Esophagus muscularis mucosa (tissue), 4 donors: ENCODE data around the gene PML. TPM values are rescaled to one million over a fixed set of nuclear protein-coding genes. Genes with fewer than 3 reads are reported as not detected.
A peak's percentile ranks its signal among the peaks of the same experiment; 100 is the strongest.

Experiments used
- DNase-seq: peaks from one replicate; pipeline ENCODE4 v3.0.0-alpha.2; 2017; ENCODE audit errors: extremely low spot score
- H3K27ac ChIP-seq, 4 donors: fragments of 200-600 bp; sonication (generic); replicated peaks in 1 of 4; 1 replicate in 3 of 4; 2 replicates in 1 of 4; pipeline ENCODE4 v1.5.1; 2016 to 2019; ENCODE audit warnings: mild to moderate bottlenecking in 1 of 4
- H3K27me3 ChIP-seq, 4 donors: fragments of 200-600 bp; sonication (generic); one replicate each; pipeline versions ENCODE4 v1.5.1 to v1.6.0; 2016 to 2019
- H3K36me3 ChIP-seq, 4 donors: fragments of 200-600 bp; sonication (generic); one replicate each; pipeline ENCODE4 v1.5.1; 2016 to 2019
- H3K4me1 ChIP-seq, 4 donors: fragments of 200-600 bp; sonication (generic); one replicate each; pipeline ENCODE4 v1.5.1; 2016 to 2019
- H3K4me3 ChIP-seq, 4 donors: fragments of 200-600 bp; sonication (generic); 1 replicate in 2 of 4; 2 replicates in 2 of 4; pipeline ENCODE4 v1.5.1; 2016 to 2019; ENCODE audit warnings: mild to moderate bottlenecking in 4 of 4, moderate library complexity in 1 of 4
- H3K9me3 ChIP-seq, 4 donors: fragments of 200-600 bp; sonication (generic); 1 replicate in 3 of 4; 2 replicates in 1 of 4; pipeline ENCODE4 v1.5.1; 2016 to 2019
- EP300 ChIP-seq: sonication (generic); formaldehyde crosslinking; IDR thresholded peaks from one replicate; pipeline ENCODE4 v1.6.1; 2017; ENCODE audit warnings: antibody characterized with exemption
- POLR2A ChIP-seq: fragments of 450-650 bp; IDR thresholded peaks from one replicate; pipeline ENCODE4 v1.6.1; 2017; ENCODE audit warnings: antibody characterized with exemption, moderate library complexity, mild to moderate bottlenecking, low read depth
- POLR2AphosphoS5 ChIP-seq, 2 donors: sonication (generic); formaldehyde crosslinking; IDR thresholded peaks; one replicate each; pipeline ENCODE4 v1.6.1; 2017; ENCODE audit warnings: antibody characterized with exemption in 2 of 2
- WGBS: methylation state at CpG from one replicate; pipeline ENCODE4 v1.1.5; 2018; 5-methylcytosine and 5-hydroxymethylcytosine counted together
- intact Hi-C: fragments of 100-400 bp; cut with DNase I; formaldehyde crosslinking; loops from one replicate; pipeline ENCODE4 v1.15.1; 2023
- total RNA-seq, 4 donors: library from RNA; depleted of rRNA; stranded (reverse); fragments of >200 nt; gene quantifications; one replicate each; pipeline versions ENCODE4 v1.1.0 to v1.2.1, GENCODE V29; 2016
- TF ChIP-seq, protein P1 (sequence below), 3 experiments: fragments of 200-600 bp in 2 of 3; fragments of 450-650 bp in 1 of 3; sonication (generic) in 2 of 3; IDR thresholded peaks; one replicate each; pipeline ENCODE4 v1.5.1; 2017 to 2019; ENCODE audit warnings: antibody characterized with exemption in 3 of 3, mild to moderate bottlenecking in 2 of 3, moderate library complexity in 1 of 3

PML gene
- total RNA-seq, 4 donors from 2014 or later: 48.0 to 61.6 (median 57.2) TPM

DNA sequence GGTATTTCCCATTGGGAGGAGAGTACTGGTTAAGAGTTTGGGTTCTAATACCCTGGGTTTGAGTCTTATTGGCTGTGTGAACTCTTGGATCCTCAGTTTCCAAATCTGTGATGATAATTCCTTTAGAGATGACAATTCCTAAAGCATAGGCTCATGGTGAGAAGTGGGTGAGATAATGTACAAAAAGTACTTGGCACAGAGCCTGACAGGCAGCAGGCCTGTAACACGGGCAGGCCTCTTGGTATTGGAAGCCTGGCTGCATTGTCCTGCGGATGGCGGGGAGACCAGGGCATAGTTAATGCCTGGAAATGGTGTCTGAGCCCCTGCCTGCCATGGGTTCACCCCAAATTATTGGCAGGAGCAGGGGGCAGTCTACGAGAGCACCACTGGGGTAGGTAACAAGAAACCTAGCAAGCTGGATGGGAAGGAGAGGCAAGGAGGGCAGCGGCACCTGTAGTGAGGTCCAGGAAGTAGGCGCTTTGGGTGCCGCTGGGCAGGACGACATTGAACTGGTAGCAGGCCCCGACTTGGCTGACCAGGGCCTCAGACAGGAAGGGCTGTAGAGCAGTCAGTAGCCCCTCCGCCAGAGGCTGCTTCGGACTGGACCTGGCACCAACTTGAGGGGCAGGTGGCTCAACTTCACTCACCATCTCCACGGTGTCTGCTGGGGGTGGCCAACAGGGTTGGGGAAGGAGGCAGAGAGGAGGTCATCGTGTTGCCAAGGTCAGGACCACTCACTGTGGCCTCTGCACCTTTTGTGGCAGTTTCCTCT is 10.1 kb upstream of the PML start:
- H3K4me1 ChIP-seq: peaks cover 82 to 86% (median 84%) of the 10 kb centered on the region in 4 donors
- TF ChIP-seq POLR2A (no peak), POLR2AphosphoS5 (IDR thresholded peaks at IDR 0.05) (no peak), EP300 (no peak)
- TF ChIP-seq, protein P1, sequence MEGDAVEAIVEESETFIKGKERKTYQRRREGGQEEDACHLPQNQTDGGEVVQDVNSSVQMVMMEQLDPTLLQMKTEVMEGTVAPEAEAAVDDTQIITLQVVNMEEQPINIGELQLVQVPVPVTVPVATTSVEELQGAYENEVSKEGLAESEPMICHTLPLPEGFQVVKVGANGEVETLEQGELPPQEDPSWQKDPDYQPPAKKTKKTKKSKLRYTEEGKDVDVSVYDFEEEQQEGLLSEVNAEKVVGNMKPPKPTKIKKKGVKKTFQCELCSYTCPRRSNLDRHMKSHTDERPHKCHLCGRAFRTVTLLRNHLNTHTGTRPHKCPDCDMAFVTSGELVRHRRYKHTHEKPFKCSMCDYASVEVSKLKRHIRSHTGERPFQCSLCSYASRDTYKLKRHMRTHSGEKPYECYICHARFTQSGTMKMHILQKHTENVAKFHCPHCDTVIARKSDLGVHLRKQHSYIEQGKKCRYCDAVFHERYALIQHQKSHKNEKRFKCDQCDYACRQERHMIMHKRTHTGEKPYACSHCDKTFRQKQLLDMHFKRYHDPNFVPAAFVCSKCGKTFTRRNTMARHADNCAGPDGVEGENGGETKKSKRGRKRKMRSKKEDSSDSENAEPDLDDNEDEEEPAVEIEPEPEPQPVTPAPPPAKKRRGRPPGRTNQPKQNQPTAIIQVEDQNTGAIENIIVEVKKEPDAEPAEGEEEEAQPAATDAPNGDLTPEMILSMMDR (IDR thresholded peaks at IDR 0.05): no peak
- DNase-seq: no peak
- WGBS: 75% methylated on average over 12 of the region's 13 CpGs
- H3K27ac ChIP-seq: peak overlapping the region; percentile 79 to 92 (median 85)
- H3K9me3 ChIP-seq: no peaks in the 10 kb centered on the region
- intact Hi-C loops: loop anchor here (5.0 kb wide), 1 partner anchor 63 kb away; no protein-coding TSS in a partner anchor
- no peaks in the 10 kb centered on the region for H3K27me3 ChIP-seq
- no peak overlapping the region for H3K4me3 ChIP-seq
- H3K36me3 ChIP-seq: peaks cover 0 to 44% (median 23%) of the 10 kb centered on the region in 4 donors

DNA sequence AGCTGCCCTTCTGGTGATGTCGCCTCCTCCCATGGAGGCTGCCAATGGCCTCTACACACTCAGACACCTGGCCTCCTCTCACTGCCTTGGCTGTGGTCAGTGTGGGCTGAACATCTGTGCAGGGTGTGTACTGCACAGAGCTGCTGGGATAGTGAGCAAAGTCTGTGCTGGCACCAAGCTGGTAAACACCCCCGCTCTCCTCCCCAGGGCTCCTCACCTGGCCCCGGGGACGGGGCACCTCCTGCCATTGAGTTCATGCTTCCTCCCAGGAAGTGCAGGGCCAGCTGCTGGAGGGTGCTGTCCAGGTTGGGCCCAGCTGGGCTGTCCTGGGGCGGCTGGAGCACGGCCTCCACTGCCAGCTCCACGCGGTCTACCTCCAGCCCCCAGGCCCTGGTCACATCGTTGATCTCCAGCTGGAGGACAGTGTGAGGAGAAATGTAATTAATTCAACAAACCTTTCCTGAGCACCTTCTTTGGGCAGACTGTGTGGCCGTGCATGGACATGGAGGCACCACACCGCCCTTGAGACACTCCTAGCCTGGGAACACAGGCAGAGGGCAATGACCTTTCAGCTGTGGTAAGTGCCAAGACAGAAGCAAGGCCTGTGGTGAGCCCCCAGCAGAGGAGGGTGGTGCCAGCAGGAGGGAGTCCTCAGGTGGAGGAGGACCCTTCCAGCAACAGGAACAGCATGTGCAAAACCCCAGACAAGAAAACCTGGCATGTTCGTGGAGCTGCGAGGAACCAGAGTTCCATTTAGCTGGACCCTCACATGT is 9.2 kb upstream of the PML start:
- no peak overlapping the region for H3K4me3 ChIP-seq
- peaks cover 91 to 95% (median 93%) of the 10 kb centered on the region in 4 donors for H3K4me1 ChIP-seq
- intact Hi-C loops: no loop called here
- H3K27ac ChIP-seq: peak overlapping the region; percentile 79 to 92 (median 85)
- 78% methylated on average over 8 of the region's 13 CpGs for WGBS
- peaks cover 0 to 44% (median 23%) of the 10 kb centered on the region in 4 donors for H3K36me3 ChIP-seq
- no peaks in the 10 kb centered on the region for H3K9me3 ChIP-seq
- TF ChIP-seq POLR2A: no peak
- TF ChIP-seq, protein P1 (IDR thresholded peaks at IDR 0.05): no peak
- TF ChIP-seq POLR2AphosphoS5 (IDR thresholded peaks at IDR 0.05): no peak
- TF ChIP-seq EP300: no peak
- no peak for DNase-seq
- no peaks in the 10 kb centered on the region for H3K27me3 ChIP-seq

DNA sequence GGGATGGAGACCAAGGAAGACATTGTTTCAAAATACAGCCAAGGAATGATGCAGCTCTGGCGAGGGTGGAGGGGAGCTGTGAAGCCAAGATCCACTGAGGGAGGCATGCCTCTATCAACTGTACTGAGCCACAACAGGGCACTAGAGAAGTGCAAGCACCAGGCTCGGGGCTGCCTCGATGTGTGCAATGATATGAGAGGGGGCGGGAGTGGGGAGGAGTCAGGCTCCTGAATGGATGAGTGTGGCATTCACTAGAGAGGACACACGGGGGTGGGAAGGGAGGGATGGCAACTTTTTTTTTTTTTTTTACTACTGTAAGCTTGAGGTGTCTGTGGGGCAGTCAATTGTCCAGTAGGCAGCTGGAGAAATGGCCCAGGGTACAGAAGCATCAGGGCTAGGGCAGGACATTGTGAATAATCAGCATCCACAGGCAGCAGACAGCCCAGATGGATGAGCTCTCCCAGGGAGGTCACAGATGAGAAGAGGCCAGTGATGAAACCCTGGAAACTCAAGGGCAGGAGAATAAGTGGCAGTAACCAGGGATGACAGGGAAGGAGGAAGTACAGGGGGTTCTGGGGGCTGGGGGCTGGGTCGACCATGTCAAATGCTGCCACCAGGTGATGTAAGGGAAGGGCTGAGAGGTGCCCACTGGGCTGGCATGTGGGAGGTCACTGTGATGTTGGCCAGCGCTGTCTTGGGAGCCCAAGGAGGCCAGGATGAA is 8.3 kb upstream of the PML start:
- WGBS: 62% methylated on average over 7 of the region's 7 CpGs
- no peaks in the 10 kb centered on the region for H3K27me3 ChIP-seq
- H3K4me1 ChIP-seq: peaks cover 99 to 100% (median 100%) of the 10 kb centered on the region in 4 donors
- no peak for DNase-seq
- H3K36me3 ChIP-seq: peaks cover 0 to 44% (median 23%) of the 10 kb centered on the region in 4 donors
- H3K9me3 ChIP-seq: no peaks in the 10 kb centered on the region
- intact Hi-C loops: no loop called here
- H3K27ac ChIP-seq: peak overlapping the region; percentile 85 to 97 (median 85)
- no peak overlapping the region for H3K4me3 ChIP-seq
- TF ChIP-seq, protein P1 (IDR thresholded peaks at IDR 0.05): no peak
- TF ChIP-seq POLR2AphosphoS5 (IDR thresholded peaks at IDR 0.05): no peak
- no peak for TF ChIP-seq POLR2A
- no peak for TF ChIP-seq EP300

DNA sequence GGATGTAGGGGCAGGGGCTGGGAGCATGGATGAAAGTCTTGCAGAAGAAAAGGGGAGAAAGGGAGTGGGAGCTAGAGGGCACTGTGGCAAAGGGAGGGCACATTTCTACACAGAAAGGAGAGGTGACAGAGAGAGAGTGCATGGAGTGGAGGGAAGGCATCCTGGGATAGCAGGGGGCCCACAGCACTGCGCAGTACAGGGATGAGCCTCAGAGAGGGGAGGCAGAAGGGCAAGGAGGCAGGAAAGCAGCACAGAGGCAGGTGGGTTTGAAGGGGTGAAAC is 7.8 kb upstream of the PML start:
- H3K4me1 ChIP-seq: peaks cover 98 to 100% (median 100%) of the 10 kb centered on the region in 4 donors
- no peaks in the 10 kb centered on the region for H3K9me3 ChIP-seq
- no peak for DNase-seq
- H3K27me3 ChIP-seq: no peaks in the 10 kb centered on the region
- TF ChIP-seq POLR2AphosphoS5 (IDR thresholded peaks at IDR 0.05) (no peak), EP300 (no peak), POLR2A (no peak)
- TF ChIP-seq, protein P1 (IDR thresholded peaks at IDR 0.05): no peak
- intact Hi-C loops: no loop called here
- WGBS: 89% methylated on average over 1 of the region's 1 CpG
- H3K36me3 ChIP-seq: peaks cover 0 to 44% (median 23%) of the 10 kb centered on the region in 4 donors
- peak overlapping the region; percentile 85 to 97 (median 85) for H3K27ac ChIP-seq
- no peak overlapping the region for H3K4me3 ChIP-seq
